HG02870 (cell line): ENCODE results near the gene TMUB2.
A peak's percentile ranks its signal among the peaks of the same experiment; 100 is the strongest.

Experiments used
- ATAC-seq: cut with Tn5 transposase; IDR thresholded peaks from one replicate; pipeline ENCODE4 v1.9.1; 2021; ENCODE audit warnings: mild to moderate bottlenecking, moderate library complexity; ENCODE audit not compliant: unreplicated experiment

TMUB2 gene

GRCh38 chr17:44202756-44203155 is 16.0 kb downstream of the TMUB2 start:
- no peak for ATAC-seq

DNA sequence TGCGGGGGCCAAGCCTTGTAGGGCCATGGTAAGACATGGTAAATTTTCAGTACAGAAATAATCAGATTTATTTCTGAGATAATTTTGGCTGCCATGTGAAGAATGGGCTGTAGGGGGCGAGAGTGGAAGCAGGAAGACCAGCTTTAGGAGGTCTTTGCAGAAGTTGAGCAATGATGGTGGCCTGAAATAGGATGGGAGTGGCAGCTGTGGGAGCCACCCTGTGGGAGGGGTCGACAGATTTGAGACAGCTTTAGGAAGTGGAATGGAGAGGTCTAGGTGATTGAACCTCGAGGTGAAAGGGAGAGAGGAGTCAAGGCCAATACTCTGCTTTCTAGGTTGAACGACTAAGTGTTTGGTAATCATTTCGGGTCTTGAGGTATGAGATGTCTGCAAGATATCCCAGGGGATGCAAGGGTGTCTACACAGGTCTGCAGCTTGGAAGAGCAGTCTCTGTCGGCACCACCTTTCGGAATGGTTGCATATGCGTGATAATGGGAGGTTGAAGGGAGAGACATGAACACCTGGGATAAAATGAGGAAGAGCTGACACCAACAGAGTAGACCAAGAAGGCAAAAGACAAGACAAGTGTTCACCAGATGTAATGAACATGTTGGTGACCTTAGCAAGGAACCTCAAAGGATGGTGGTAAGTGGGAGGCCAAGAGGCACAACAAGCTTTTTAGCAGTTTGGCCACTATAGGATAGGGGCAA is 17.1 kb downstream of the TMUB2 start:
- ATAC-seq = no peak

DNA sequence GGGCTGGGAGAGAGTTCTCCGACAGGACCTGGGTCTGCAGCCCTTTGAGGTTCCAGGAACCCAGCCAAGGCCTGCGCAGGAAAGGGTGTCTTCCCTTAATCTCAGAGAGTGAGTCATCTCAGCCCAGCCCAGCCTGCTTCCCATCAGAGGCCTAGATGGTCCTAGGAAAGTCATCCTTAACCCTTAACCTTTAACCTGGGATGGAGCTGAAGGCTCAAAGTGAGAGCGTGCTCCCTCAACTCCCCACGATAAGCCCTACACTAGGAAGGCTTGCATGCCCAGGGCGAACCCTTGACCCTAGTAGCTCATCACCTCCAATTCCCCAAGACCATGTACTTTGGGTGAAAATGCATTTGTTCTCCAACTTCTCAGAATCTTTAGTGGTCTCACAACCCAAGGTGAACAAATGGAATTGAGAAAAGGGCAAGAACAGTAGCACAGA is 17.7 kb downstream of the TMUB2 start:
- no peak for ATAC-seq

DNA sequence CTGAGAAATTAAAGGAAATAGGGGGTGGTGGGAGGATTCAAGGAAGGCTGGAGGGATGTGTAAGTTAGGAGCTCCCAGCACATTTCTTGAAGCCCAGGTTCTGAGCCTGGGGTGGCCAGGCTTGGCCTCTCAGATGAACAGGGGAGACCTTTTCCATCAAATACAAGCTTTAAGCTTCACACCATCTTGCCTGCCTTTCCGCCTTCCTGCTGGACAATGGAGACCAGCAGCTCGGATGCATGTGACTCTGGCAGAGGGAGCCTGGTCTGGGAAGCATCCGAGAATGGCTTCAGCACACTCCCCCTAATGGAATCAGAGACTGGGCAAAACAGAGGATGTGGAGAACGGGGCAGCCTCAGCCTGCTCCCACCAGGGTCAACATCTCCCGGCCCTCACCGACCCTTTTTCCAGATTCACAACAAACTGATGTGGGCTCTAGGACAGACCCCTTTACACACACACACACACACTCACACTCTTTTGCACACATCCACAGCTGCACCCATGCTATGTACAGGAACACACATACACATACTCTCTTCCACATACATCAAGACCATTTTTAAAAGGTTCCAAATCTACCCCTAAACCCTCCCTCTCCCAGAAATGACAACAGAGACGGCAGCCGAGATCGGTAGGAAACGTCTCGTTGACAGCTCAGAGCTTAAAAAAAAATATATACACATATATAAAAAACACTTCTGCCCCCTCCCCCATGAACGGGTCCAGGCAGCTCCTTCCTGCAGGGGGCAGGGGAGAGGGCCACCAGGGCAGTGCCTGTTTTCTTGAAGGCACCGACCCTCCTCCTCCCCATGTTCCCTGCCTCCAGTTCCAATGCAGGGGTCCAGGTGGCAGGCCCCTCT is 19.4 kb downstream of the TMUB2 start:
- ATAC-seq = no peak

DNA sequence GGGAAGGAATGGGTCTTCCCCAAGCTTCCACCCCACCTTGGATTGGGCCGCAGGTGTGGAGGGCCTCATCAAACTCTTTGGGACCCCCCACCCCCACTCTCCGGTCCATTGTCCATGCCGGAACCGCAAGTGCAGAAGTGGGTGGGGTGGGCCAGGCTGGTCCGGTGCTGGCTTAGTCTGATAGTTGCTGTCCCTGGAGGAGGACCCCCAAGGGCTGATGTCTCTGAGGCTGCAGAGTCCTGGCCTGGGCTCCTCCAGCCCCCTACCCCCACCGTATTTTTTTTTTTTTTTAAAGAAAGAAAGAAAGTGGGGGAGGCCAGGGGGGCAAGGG is 20.0 kb downstream of the TMUB2 start:
- ATAC-seq = no peak

GRCh38 chr17:44207319-44207718 is 20.5 kb downstream of the TMUB2 start:
- no peak for ATAC-seq

DNA sequence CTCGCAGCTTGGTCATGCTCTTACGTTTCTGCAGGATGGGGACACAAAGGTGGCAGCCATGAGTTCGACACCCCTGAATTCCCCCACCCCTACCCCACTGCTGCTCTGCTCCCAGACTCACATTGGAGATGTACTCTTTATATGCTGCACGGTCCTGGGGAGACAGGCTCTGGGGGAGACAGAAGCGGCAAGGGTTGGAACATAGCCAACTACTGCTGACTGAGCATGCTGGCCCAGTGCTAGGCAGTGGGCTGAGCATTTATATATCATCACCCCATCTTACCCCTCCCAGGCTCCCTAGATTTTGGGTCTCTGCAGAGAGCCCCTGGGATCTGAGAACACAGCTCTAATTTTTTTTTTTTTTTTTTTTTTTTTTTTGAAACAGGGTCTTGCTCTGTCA is 21.0 kb downstream of the TMUB2 start:
- ATAC-seq = no peak

DNA sequence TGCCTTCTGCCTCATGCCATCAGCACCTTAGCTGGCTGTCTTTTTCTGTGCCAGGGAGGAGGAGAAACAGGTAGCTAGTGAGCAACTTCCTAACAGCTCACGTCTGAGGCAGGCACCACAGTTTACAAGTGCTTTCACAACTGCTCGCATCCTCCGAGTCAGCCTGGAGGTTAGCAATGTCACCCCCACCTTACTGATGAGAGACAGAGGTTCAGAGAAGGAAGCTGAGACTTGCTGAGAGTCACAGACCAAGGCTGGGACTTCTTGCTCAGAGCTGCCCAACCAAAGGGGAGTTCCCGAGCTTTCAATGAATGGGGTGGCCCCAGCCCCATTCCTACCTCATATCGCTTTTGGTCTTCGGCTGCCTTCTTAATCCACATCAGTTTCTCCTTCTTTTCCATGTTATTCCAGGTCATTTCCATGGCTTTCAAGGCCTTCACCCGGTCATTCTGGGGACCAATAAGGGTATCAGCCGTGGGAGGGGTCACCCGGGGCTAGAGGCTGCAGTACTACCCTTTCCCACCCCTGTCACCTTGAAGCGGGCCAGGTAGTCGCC is 23.1 kb downstream of the TMUB2 start:
- ATAC-seq = no peak

DNA sequence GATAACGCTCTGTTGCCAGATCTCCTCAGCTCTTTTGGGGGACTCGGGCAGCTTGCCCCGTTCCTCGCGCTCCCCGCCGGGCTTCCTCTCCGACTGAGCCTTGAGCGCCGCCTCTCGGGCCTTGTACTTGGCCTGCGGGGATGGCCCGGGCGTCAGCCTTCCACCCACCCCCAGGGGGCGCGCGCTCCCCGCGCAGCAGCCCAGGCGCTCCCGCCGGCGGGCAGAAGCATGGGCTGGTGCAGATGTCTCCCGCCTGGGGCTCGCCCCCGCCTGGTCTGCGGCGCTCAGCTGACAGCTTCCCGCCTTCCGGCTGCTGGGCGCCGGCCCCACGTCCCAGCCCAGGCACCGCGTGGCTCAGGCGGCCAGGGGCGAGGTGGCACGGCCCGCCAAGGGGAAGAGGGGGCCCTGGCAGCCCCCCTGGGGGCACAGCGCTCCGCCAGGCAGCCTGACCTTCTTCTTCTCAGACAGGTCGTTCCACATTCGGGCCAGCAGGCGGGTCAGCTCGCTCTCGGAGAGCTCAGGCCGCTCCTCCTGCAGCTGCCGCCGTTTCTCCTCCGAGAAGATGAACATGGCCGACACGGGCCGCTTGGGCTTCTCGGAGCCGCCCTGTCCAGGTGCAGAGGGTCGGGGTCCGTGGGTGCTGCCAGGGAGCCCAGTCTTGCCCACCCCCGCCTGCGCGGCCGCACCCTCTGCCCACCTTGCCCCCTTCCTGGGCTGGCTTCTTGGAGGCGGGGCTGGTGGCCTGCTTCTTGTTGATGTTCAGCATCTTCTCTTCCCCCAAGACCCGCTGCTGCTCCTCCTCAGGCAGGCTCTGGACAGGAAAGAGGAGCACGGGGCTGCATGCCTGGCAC is 23.8 kb downstream of the TMUB2 start:
- ATAC-seq = no peak

GRCh38 chr17:44211281-44212265 is 24.8 kb downstream of the TMUB2 start:
- ATAC-seq = no peak

DNA sequence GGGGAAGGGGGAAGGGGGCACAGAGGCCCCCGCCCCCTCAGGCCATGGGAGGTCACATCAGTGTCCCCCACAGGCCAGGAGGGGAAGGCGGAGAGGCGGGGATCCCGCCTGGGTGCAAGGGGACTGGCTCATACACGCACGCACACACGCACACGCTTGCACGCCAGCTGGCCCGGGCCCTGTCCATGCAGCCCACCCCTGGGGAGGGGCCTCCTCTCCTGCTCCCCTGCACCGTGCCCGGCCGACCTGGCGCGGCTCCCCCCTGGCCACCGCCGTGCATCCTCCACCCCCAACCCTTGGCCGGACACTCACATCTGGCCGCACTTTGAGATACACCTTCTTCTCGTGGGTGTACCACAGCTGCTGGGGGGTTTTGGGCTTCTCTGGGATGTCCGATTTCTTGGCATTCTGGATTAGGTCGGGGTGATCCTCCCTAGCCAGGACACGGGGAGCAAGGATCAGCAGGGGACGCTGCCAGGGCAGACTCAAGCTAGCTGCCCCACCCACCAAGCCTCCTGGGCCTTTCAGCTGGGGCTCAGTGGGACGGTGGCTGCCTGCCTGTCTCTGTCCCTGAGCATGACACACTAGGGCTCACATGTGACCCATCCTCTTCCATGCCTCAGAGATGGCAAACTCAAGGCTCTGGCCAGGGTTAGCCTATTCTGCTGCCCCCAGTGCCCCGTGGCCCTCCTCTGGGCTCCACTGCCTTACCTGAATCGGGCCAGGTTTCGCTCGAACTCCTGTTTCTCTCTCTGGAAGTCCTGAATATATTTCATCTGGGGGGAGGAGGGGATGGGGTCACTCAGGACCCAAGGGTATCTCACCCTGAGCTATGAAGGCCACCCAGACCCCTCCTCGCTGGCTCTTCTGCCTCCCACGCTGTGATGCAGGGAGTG is 26.0 kb downstream of the TMUB2 start:
- no peak for ATAC-seq

GRCh38 chr17:44213403-44214229 is 26.8 kb downstream of the TMUB2 start:
- no peak for ATAC-seq

GRCh38 chr17:44214230-44214494 is 27.4 kb downstream of the TMUB2 start:
- no peak for ATAC-seq

GRCh38 chr17:44214896-44215295 is 28.1 kb downstream of the TMUB2 start:
- no peak for ATAC-seq

DNA sequence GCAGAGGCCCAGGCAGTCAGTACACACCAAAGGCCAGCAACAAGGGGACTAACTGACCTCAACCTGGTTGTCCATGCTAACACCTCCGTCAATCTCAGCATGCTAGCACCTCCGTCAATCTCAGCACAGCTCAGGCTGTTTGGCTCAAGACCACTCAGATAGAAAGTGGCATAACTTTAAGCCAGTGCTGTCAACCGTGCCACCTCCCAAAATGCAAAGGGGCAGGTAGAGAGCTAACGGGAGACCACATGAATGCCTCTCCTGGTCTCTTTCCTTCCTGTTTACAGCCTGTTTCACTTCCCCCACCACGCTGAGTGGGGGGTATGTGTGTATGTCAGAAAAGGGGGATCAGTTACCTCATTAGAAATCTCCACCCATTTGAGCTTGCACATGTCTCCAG is 29.4 kb downstream of the TMUB2 start:
- no peak for ATAC-seq

DNA sequence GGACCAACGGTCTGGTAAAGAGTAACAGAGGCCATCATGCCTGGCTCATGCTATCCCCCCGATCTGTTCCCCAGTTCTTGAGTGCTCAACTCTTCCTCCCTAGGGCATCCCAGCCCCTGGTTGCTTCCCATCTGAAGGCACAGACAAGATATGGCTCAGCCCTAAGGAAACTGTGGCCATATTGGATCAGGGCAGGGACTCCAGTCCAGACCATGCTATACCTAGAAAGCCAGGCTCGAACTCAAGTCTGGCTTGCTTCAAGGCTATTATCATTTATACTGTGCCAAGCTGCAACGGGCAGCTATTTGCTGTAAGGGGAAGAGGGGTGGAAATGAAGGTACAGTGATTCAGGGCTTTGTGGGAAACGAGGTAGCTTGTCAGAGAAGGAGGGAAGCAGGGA is 29.9 kb downstream of the TMUB2 start:
- no peak for ATAC-seq

DNA sequence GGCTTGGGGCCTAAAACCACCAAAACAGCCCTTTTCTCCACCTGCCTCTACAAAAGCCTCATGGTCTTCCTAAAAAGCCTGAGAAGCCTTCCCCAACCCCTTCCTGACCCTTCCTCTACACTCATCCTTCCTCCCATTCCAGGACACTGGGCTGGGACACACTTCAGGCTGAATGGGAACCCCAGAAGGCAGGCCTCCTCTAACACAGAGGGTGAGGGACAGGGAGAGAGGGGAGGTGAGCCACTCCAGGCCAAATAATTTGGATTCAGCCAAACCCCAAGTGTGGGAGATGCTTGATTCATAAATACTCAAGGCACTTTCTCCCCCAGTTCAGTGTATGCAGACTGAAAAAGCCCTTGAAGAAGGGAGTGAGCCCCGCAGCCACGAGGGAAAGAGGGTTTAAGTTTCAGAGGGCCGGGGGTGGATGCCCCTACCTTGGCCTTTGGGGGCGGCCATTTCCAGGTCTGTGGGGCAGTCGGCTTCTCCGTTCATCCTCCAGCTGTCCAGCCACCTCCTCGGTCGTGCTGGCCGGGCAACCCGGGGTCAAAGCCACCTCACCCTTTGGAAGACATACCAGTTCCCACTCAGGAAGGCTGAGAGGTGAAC is 31.1 kb downstream of the TMUB2 start:
- peak; percentile 1 for ATAC-seq
